H1 (cell line): ENCODE data around the gene SBF2. TPM values are rescaled to one million over a fixed set of nuclear protein-coding genes. Genes with fewer than 3 reads are reported as not detected.
A peak's percentile ranks its signal among the peaks of the same experiment; 100 is the strongest.

Experiments
- CTCF ChIA-PET: fragments of 300-600 bp; sonication (Branson Sonifier 250); formaldehyde crosslinking; loops from one replicate; lab custom pipeline; 2021; ENCODE audit not compliant: partially characterized antibody; lab: Charles Lee
- POLR2A ChIA-PET: fragments of 300-600 bp; sonication (Branson Sonifier 250); formaldehyde crosslinking; loops from one replicate; lab custom pipeline; 2021; ENCODE audit warnings: inconsistent platforms; ENCODE audit not compliant: partially characterized antibody; lab: Charles Lee
- DNase-seq, 2 experiments: peaks; one replicate each; pipeline versions ENCODE4 v3.0.0 to v3.0.0-alpha.2; 2010 to 2022; ENCODE audit warnings: low spot score in 2 of 2, low read depth in 1 of 2, mixed read lengths in 1 of 2
- FAIRE-seq: peaks from 2 replicates; lab custom pipeline; 2011; peaks lifted over from hg19 to GRCh38; lab: Jason Lieb, UNC
- H2AFZ ChIP-seq: 2 replicates; pipeline ENCODE4 v1.8.1; 2012; ENCODE audit warnings: low read length, inconsistent platforms
- H2AK5ac ChIP-seq: 2 replicates; pipeline ENCODE4 v1.6.1; 2013; ENCODE audit warnings: low read depth, low read length
- H2BK120ac ChIP-seq: replicated peaks from 2 replicates; pipeline ENCODE3; 2013; ENCODE audit warnings: low read depth, low read length, inconsistent platforms
- H2BK12ac ChIP-seq: 2 replicates; pipeline ENCODE4 v1.6.1; 2013; ENCODE audit warnings: low read depth, low read length
- H2BK15ac ChIP-seq: 2 replicates; pipeline ENCODE4 v1.6.1; 2013; ENCODE audit warnings: low read length
- H2BK20ac ChIP-seq: 2 replicates; pipeline ENCODE4 v1.6.1; 2013; ENCODE audit warnings: low read length
- H2BK5ac ChIP-seq: 2 replicates; pipeline ENCODE4 v1.6.1; 2013; ENCODE audit warnings: low read depth, low read length
- H3K14ac ChIP-seq: 2 replicates; pipeline ENCODE4 v1.6.1; 2013; ENCODE audit warnings: inconsistent platforms; ENCODE audit not compliant: insufficient read length
- H3K18ac ChIP-seq: 2 replicates; pipeline ENCODE4 v1.6.1; 2013; ENCODE audit warnings: low read length; ENCODE audit errors: extremely low read depth
- H3K23ac ChIP-seq: 2 replicates; pipeline ENCODE4 v1.6.1; 2013; ENCODE audit warnings: inconsistent platforms; ENCODE audit not compliant: insufficient read length
- H3K23me2 ChIP-seq: 2 replicates; pipeline ENCODE4 v1.6.1; 2013; ENCODE audit warnings: low read depth, low read length
- H3K27ac ChIP-seq: 2 replicates; pipeline ENCODE4 v1.6.1; 2011; ENCODE audit warnings: low read depth, low read length, inconsistent platforms
- H3K27me3 ChIP-seq, 4 experiments: replicated peaks in 1 of 4; 1 replicate in 1 of 4; 2 replicates in 3 of 4; pipeline versions ENCODE4 v1.6.1 to v1.8.1; 2011 to 2013; ENCODE audit warnings: low read length in 3 of 4, mild to moderate bottlenecking in 3 of 4, inconsistent platforms in 2 of 4, mixed read lengths in 2 of 4, moderate library complexity in 1 of 4; ENCODE audit not compliant: control insufficient read depth in 3 of 4, insufficient read depth in 3 of 4; ENCODE audit errors: extremely low read depth in 1 of 4
- H3K36me3 ChIP-seq, 4 experiments: 2 replicates each; pipeline versions ENCODE4 v1.6.1 to v1.8.1; 2011 to 2013; ENCODE audit warnings: mild to moderate bottlenecking in 4 of 4, low read length in 3 of 4, moderate library complexity in 2 of 4, control low read depth in 1 of 4, inconsistent platforms in 1 of 4; ENCODE audit not compliant: insufficient read depth in 4 of 4, control insufficient read depth in 2 of 4
- H3K4ac ChIP-seq: replicated peaks from 2 replicates; pipeline ENCODE3; 2013; ENCODE audit warnings: low read length, low read depth, mixed read lengths, inconsistent platforms; ENCODE audit not compliant: insufficient read length
- H3K4me1 ChIP-seq, 4 experiments: replicated peaks in 1 of 4; 1 replicate in 1 of 4; 2 replicates in 3 of 4; pipeline versions ENCODE4 v1.6.1 to v1.8.1; 2011 to 2013; ENCODE audit warnings: low read length in 3 of 4, inconsistent platforms in 2 of 4, mixed read lengths in 1 of 4; ENCODE audit not compliant: insufficient read depth in 4 of 4, control insufficient read depth in 3 of 4
- H3K4me2 ChIP-seq, 2 experiments: 2 replicates each; pipeline versions ENCODE4 v1.6.1 to v1.8.1; 2011 to 2013; ENCODE audit warnings: low read depth in 2 of 2, low read length in 2 of 2, control low read depth in 1 of 2, inconsistent platforms in 1 of 2, mild to moderate bottlenecking in 1 of 2; ENCODE audit not compliant: insufficient read depth in 1 of 2
- H3K4me3 ChIP-seq, 4 experiments: fragments of 200-600, 300-600 bp in 1 of 4; sonication (generic), shearing (Covaris generic), sonication (Bioruptor Twin) in 1 of 4; 2 replicates each; pipeline versions ENCODE4 v1.5.1 to v1.8.1; 2011 to 2016; ENCODE audit warnings: low read length in 4 of 4, low read depth in 3 of 4, control low read depth in 2 of 4, inconsistent platforms in 2 of 4, mild to moderate bottlenecking in 2 of 4, mixed read lengths in 1 of 4, moderate library complexity in 1 of 4; ENCODE audit not compliant: insufficient read depth in 2 of 4; ENCODE audit errors: extremely low read depth in 1 of 4
- H3K56ac ChIP-seq: replicated peaks from 2 replicates; pipeline ENCODE3; 2013; ENCODE audit warnings: low read depth, mild to moderate bottlenecking, mixed read lengths, low read length, inconsistent platforms; ENCODE audit not compliant: insufficient read length
- H3K79me1 ChIP-seq: 2 replicates; pipeline ENCODE4 v1.6.1; 2013; ENCODE audit warnings: low read depth, low read length, control low read depth
- H3K79me2 ChIP-seq, 2 experiments: 2 replicates each; pipeline versions ENCODE4 v1.6.1 to v1.8.1; 2012 to 2013; ENCODE audit warnings: low read length in 2 of 2, mild to moderate bottlenecking in 2 of 2, inconsistent platforms in 1 of 2; ENCODE audit not compliant: insufficient read depth in 2 of 2, control insufficient read depth in 1 of 2
- H3K9ac ChIP-seq, 4 experiments: replicated peaks in 1 of 4; 1 replicate in 1 of 4; 2 replicates in 3 of 4; pipeline versions ENCODE4 v1.6.1 to v1.8.1; 2011 to 2013; ENCODE audit warnings: low read depth in 3 of 4, low read length in 3 of 4, control low read depth in 2 of 4, mild to moderate bottlenecking in 2 of 4, moderate library complexity in 2 of 4, inconsistent platforms in 1 of 4; ENCODE audit errors: extremely low read depth in 1 of 4
- H3K9me3 ChIP-seq, 2 experiments: 2 replicates each; pipeline versions ENCODE4 v1.6.1 to v1.8.1; 2012 to 2013; ENCODE audit warnings: mild to moderate bottlenecking in 2 of 2, moderate library complexity in 2 of 2, control low read depth in 1 of 2, inconsistent platforms in 1 of 2, low read depth in 1 of 2, low read length in 1 of 2, mixed read lengths in 1 of 2; ENCODE audit not compliant: insufficient read depth in 2 of 2
- H4K20me1 ChIP-seq, 2 experiments: replicated peaks in 1 of 2; 2 replicates each; pipeline versions ENCODE3 to v1.8.1; 2011 to 2013; ENCODE audit warnings: inconsistent platforms in 2 of 2, low read length in 2 of 2, mild to moderate bottlenecking in 1 of 2; ENCODE audit not compliant: insufficient read depth in 2 of 2, control insufficient read depth in 1 of 2
- H4K5ac ChIP-seq: 2 replicates; pipeline ENCODE4 v1.6.1; 2013; ENCODE audit warnings: low read length, low read depth, mixed read lengths, inconsistent platforms; ENCODE audit not compliant: insufficient read length
- H4K8ac ChIP-seq: 2 replicates; pipeline ENCODE4 v1.8.0; 2013; ENCODE audit warnings: mild to moderate bottlenecking, moderate library complexity, low read length, inconsistent platforms; ENCODE audit not compliant: insufficient read depth; ENCODE audit errors: extremely low read depth
- H4K91ac ChIP-seq: replicated peaks from 2 replicates; pipeline ENCODE3; 2013; ENCODE audit warnings: low read length, mixed read lengths, inconsistent platforms; ENCODE audit not compliant: insufficient read length
- CTBP2 ChIP-seq: IDR thresholded peaks from 2 replicates; pipeline ENCODE4 v1.7.0; 2011; ENCODE audit warnings: borderline replicate concordance, mild to moderate bottlenecking, moderate library complexity, mixed read lengths, low read length; ENCODE audit not compliant: insufficient read depth, insufficient read length
- GABPA ChIP-seq: IDR thresholded peaks from 2 replicates; pipeline ENCODE4 v1.6.1; 2011; ENCODE audit warnings: mild to moderate bottlenecking, low read length, moderate library complexity, borderline replicate concordance; ENCODE audit not compliant: insufficient read depth
- JUN ChIP-seq: IDR thresholded peaks from 2 replicates; pipeline ENCODE4 v1.6.1; 2011; ENCODE audit warnings: low read depth, mild to moderate bottlenecking, improper control_type of control experiment, low read length
- MAX ChIP-seq: IDR thresholded peaks from 2 replicates; pipeline ENCODE4 v1.6.1; 2012; ENCODE audit warnings: inconsistent platforms
- POLR2A ChIP-seq, 2 experiments: IDR thresholded peaks; 1 replicate in 1 of 2; 2 replicates in 1 of 2; pipeline ENCODE4 v1.6.1; 2011; ENCODE audit warnings: low read depth in 2 of 2, low read length in 2 of 2, mild to moderate bottlenecking in 2 of 2; ENCODE audit errors: control extremely low read depth in 1 of 2
- RBBP5 ChIP-seq: IDR thresholded peaks from 2 replicates; pipeline ENCODE4 v1.7.1; 2012; ENCODE audit warnings: low read depth, mild to moderate bottlenecking, inconsistent platforms, low read length, moderate library complexity, borderline replicate concordance
- RFX5 ChIP-seq: IDR thresholded peaks from 2 replicates; pipeline ENCODE4 v1.6.1; 2011; ENCODE audit warnings: low read depth, low read length, improper control_type of control experiment, borderline replicate concordance
- RNF2 ChIP-seq: fragments of 200-900, 300-1000 bp; sonication (generic); IDR thresholded peaks from 2 replicates; pipeline ENCODE4 v1.7.1; 2016; ENCODE audit warnings: borderline replicate concordance, low read depth, mild to moderate bottlenecking, antibody characterized with exemption, low read length; ENCODE audit not compliant: poor library complexity, severe bottlenecking; ENCODE audit errors: missing control alignments
- RXRA ChIP-seq: IDR thresholded peaks from 2 replicates; pipeline ENCODE4 v1.6.1; 2011; ENCODE audit warnings: low read depth, mild to moderate bottlenecking, low read length, moderate library complexity; ENCODE audit not compliant: insufficient read depth
- SAP30 ChIP-seq: fragments of 300-600 bp; sonication (generic); IDR thresholded peaks from 2 replicates; pipeline ENCODE4 v1.7.1; 2012; ENCODE audit warnings: low read length, moderate library complexity, mild to moderate bottlenecking, inconsistent platforms; ENCODE audit not compliant: insufficient read depth, insufficient replicate concordance
- SP2 ChIP-seq: IDR thresholded peaks from 2 replicates; pipeline ENCODE4 v1.6.1; 2012; ENCODE audit warnings: mild to moderate bottlenecking, low read length, inconsistent platforms
- SP4 ChIP-seq: IDR thresholded peaks from 2 replicates; pipeline ENCODE4 v1.6.1; 2012; ENCODE audit warnings: low read length, inconsistent platforms
- WGBS, 2 experiments: shearing (Covaris generic) in 1 of 2; methylation state at CpG; one replicate each; pipeline versions ENCODE4 v1.1.6 to v1.1.7; 2013 to 2015; ENCODE audit warnings: low lambda C conversion rate in 2 of 2, mixed read lengths in 2 of 2, inconsistent platforms in 1 of 2, low coverage in 1 of 2, missing lambda C conversion rate in 1 of 2; ENCODE audit not compliant: insufficient replicate concordance in 2 of 2, insufficient coverage in 1 of 2, insufficient read length in 1 of 2; ENCODE audit errors: extremely low coverage in 1 of 2, missing lambda C conversion rate in 1 of 2; 5-methylcytosine and 5-hydroxymethylcytosine counted together
- polyA plus RNA-seq, 7 experiments: library from polyadenylated mRNA; depleted of rRNA in 3 of 7; stranded (reverse) in 5 of 7; unstranded in 2 of 7; fragments of >200 nt in 5 of 7; fragments of 200-250 nt in 2 of 7; gene quantifications; 1 replicate in 5 of 7; 2 replicates in 1 of 7; 4 replicates in 1 of 7; pipeline versions ENCODE4 v1.2.1 to v1.2.3, GENCODE V29; 2011 to 2013; ENCODE audit warnings: missing spikeins in 2 of 7, mixed read lengths in 2 of 7
- total RNA-seq: library from RNA; stranded (reverse); fragmentation: NEBNext Ultra II Directional; extraction: Animal tissue kit (Norgen Biotek cat#: 25700); gene quantifications from 2 replicates; pipeline ENCODE4 v1.2.1, GENCODE V29; 2021

The SBF2 gene
- total and polyA plus RNA-seq, 2 of the 8 experiments (the other 6 are each of a cell fraction or from before 2014, with no cell fraction given): 36.7 to 50.5 TPM

DNA sequence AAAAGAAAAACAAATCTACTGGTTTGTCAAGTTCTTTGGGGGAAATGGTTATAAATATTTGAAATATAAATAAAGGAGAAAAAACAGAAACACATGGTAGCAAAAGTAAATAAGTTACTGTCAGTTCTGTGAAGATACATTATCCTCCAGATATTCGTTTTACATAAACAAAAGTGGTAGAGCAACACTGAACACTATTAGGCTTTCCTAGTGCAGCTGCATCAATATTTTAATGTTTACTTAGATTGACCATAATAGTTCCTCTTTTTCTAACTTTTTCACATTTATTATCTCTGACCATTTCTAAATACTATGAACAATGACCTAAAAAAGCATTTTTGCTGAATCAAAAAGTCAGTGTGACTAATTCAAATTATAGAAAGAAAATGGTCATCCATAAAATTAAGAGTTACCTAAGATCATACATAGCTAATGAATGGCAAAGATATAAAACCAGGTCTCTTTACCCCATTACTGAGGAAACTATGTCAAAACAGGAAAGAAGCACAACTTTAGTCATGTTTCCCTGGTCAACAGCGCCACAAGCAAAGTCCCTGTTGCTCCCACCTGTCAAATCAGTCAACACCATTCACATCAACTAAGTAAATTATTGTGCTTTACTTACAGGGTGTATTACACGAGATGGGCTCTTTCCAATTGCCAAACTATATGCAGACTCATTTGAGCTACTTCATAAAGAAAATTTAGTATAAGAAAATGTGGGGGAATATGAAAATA lies 38.5 kb downstream of the SBF2 start:
- H4K91ac ChIP-seq: no peak overlapping the region
- H3K9ac ChIP-seq: no peak overlapping the region
- no peak overlapping the region for H3K23ac ChIP-seq
- peak; percentile 24 for FAIRE-seq
- no peak overlapping the region for H2BK12ac ChIP-seq
- H3K27ac ChIP-seq: no peak overlapping the region
- H2BK20ac ChIP-seq: no peak overlapping the region
- no peak overlapping the region for H3K4me3 ChIP-seq
- no peaks in the 10 kb centered on the region for H3K36me3 ChIP-seq
- H2AK5ac ChIP-seq: no peak overlapping the region
- ChIA-PET CTCF (interaction anchor here (0.6 to 1.3 kb wide), 4 partner anchors 8 to 109 kb away, joined by 3 to 6 read pairs (median 3); partner anchors contain the start of gene ADM), POLR2A (interaction anchor here (1.1 to 1.6 kb wide), 2 partner anchors 49 to 50 kb away, joined by 5 read pairs; partner anchors contain the start of gene ADM)
- peaks cover 0 to 4% (median 2%) of the 10 kb centered on the region in 4 experiments; a peak in 4 of 7 replicates for H3K4me1 ChIP-seq
- DNase-seq: no peak
- H4K8ac ChIP-seq: no peak overlapping the region
- no peak overlapping the region for H2BK120ac ChIP-seq
- no peak overlapping the region for H4K5ac ChIP-seq
- no peaks in the 10 kb centered on the region for H4K20me1 ChIP-seq
- no peak overlapping the region for H2AFZ ChIP-seq
- H2BK15ac ChIP-seq: no peak overlapping the region
- WGBS, 2 experiments: 79% methylated on average over 3 of the region's 3 CpGs; no CpG with 5 or more reads in 1 of the 2 experiments
- no peak overlapping the region for H3K4me2 ChIP-seq
- H3K23me2 ChIP-seq: no peaks in the 10 kb centered on the region; the same call in 1 of the 2 replicates
- peaks cover 0 to 27% of the 10 kb centered on the region in 2 experiments; a peak in 2 of 4 replicates for H3K79me2 ChIP-seq
- no peak overlapping the region for H3K14ac ChIP-seq
- no peaks in the 10 kb centered on the region for H3K9me3 ChIP-seq
- H3K79me1 ChIP-seq: no peaks in the 10 kb centered on the region
- H3K4ac ChIP-seq: no peak overlapping the region
- no peak overlapping the region for H2BK5ac ChIP-seq
- H3K56ac ChIP-seq: no peak overlapping the region
- H3K18ac ChIP-seq: no peak overlapping the region
- H3K27me3 ChIP-seq: no peaks in the 10 kb centered on the region
- TF ChIP-seq MAX: no peak
- no peak for TF ChIP-seq RBBP5
- TF ChIP-seq JUN: no peak
- TF ChIP-seq SP2: no peak
- TF ChIP-seq CTBP2: no peak
- TF ChIP-seq SAP30: no peak
- TF ChIP-seq POLR2A (IDR thresholded peaks at IDR 0.05; ENCODE audit: control extremely low read depth in 1 of 2, low read depth in 2 of 2, low read length in 2 of 2): no peak
- no peak for TF ChIP-seq RXRA
- TF ChIP-seq RNF2: no peak
- TF ChIP-seq GABPA: no peak
- no peak for TF ChIP-seq SP4
- no peak for TF ChIP-seq RFX5
